Dendritic cell treated with granulocyte-macrophage colony-stimulating factor and Interleukin-4, amounts not matched to agents 40 ng/mL and 50 ng/mL, for 4 days (primary cell): ENCODE results near the gene VSTM2L.

ENCODE experiments used
- H3K27ac Mint-ChIP-seq: one replicate; pipeline ENCODE4 v1.8.0; 2022; ENCODE audit warnings: mild to moderate bottlenecking, mixed read lengths
- H3K27me3 Mint-ChIP-seq: one replicate; pipeline ENCODE4 v1.8.0; 2022; ENCODE audit warnings: mild to moderate bottlenecking, mixed read lengths
- H3K36me3 Mint-ChIP-seq: one replicate; pipeline ENCODE4 v1.8.0; 2022; ENCODE audit warnings: low read depth, mixed read lengths
- H3K4me1 Mint-ChIP-seq: one replicate; pipeline ENCODE4 v1.8.0; 2022; ENCODE audit warnings: low read depth, mixed read lengths
- H3K4me3 Mint-ChIP-seq: one replicate; pipeline ENCODE4 v1.8.0; 2022; ENCODE audit warnings: mild to moderate bottlenecking, moderate library complexity, mixed read lengths
- H3K9me3 Mint-ChIP-seq: one replicate; pipeline ENCODE4 v1.8.0; 2022; ENCODE audit warnings: mixed read lengths
- intact Hi-C: fragments of 100-400 bp; cut with micrococcal nuclease; formaldehyde crosslinking; loops from one replicate; pipeline ENCODE4 v1.15.0; 2022

Gene VSTM2L

DNA sequence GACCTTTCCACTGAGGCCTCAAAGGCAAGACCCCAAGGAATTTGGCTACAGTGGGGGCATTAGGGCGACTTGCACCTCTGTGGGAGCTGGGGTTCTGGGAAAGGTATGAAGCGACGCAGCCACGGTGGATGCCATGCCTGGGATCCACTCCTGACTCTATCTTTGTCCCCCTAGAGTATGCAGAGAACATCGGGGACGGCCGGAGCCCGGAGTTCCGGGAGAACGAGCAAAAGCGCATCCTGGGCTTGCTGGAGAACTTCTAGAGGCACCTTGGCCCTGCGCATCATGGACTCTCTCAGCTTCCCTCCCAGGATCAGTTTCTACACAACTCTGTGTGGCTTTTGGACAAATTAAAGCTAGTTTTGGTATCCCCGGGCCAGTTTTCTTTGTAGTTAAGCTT, 31.2 kb upstream of the VSTM2L start:
- intact Hi-C loops = no loop called here
- Mint-ChIP-seq H3K9me3 (no peaks in the 10 kb centered on the region), H3K36me3 (peaks cover 68% of the 10 kb centered on the region), H3K27ac (no peak overlapping the region), H3K4me3 (no peak overlapping the region), H3K27me3 (no peaks in the 10 kb centered on the region), H3K4me1 (peaks cover 20% of the 10 kb centered on the region)

DNA sequence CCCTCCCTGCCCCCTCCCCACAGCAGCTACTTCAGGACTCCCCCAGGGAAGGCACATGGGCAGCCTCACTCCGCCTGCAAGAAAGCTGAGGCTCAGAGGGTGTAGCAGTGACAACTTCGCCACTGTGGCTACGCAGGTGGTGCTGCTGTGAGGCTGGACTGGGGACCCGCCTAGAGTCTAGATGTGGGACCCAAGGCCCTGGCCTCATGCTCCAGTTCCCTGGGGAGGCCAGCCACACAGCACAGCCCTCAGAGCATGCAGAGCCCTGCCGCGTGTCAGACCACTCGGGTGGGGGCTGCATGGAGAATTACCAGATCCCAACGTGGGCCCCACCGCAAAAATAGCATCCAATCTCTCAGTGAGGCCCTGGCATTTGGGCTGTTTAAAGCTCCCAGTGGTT, 30.8 kb upstream of the VSTM2L start:
- Mint-ChIP-seq H3K36me3 (peaks cover 64% of the 10 kb centered on the region), H3K4me1 (peaks cover 20% of the 10 kb centered on the region)
- intact Hi-C loops = no loop called here

GRCh38 chr20:37873884-37874283, 29.0 kb upstream of the VSTM2L start:
- H3K27ac Mint-ChIP-seq = no peak overlapping the region
- H3K36me3 Mint-ChIP-seq = peaks cover 57% of the 10 kb centered on the region
- H3K4me3 Mint-ChIP-seq = no peak overlapping the region
- intact Hi-C loops = no loop called here
- H3K4me1 Mint-ChIP-seq = peaks cover 14% of the 10 kb centered on the region
- no peaks in the 10 kb centered on the region for H3K9me3 Mint-ChIP-seq
- no peaks in the 10 kb centered on the region for H3K27me3 Mint-ChIP-seq

More for the DNA sequence above, 30.8 kb upstream of the VSTM2L start:
- Mint-ChIP-seq H3K27ac (no peak overlapping the region), H3K9me3 (no peaks in the 10 kb centered on the region), H3K4me3 (no peak overlapping the region), H3K27me3 (no peaks in the 10 kb centered on the region)

DNA sequence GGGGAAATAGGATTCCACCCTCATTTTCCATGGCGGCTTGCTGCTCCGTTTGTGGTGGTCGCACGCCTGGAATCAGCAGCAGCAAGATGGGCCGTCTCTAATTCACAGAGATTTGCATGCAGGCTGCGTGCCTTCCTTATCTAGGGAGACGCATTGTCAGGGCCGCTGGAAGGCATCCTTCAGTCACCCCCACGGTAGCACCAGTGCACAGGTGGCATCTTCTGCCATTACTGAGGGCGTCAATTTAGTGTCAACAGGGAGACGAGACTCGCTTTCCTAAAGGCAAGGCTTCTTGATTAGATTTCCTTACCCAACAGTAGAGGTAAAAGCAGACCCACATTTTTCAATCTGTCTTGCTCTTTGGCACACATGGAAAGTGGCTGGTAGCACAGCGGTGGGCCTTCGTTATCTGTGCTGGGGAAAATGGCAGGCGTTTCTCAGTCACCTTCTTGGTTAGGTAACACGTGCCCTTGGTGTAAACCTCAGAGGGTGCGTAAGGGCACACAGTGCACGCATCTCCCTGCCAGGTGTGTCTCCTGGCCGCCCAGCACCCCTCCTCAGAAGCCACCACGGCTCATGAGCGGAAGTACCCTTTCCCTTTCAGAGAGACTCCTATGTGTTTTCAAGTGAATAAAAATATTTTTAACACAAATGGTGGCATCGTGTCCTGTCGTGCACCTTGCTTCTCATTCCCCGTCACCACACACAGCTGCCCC, 27.3 kb upstream of the VSTM2L start:
- H3K27me3 Mint-ChIP-seq = no peaks in the 10 kb centered on the region
- H3K27ac Mint-ChIP-seq = no peak overlapping the region
- no peak overlapping the region for H3K4me3 Mint-ChIP-seq
- H3K4me1 Mint-ChIP-seq = no peaks in the 10 kb centered on the region
- no peaks in the 10 kb centered on the region for H3K9me3 Mint-ChIP-seq
- intact Hi-C loops = no loop called here
- H3K36me3 Mint-ChIP-seq = peaks cover 42% of the 10 kb centered on the region

DNA sequence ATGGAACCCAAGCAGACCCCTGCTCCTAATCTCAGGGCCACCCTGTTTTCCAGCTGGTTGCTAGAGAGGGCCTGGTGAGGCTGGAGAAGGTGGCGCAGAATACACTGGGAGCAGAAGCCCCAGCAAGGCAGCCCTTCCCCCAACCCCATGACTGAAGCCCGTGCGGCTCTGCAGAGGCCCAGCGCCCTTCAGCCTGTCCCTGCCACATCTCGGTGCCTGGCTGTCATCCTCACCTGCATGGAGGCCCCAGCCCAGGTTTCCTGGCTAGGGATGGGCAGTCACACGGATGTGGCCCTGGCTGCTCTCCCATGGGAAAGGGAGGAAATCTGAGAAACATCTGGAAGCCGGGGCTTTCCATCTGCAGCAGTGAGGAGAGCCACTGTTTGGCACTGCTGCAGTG, 26.1 kb upstream of the VSTM2L start:
- Mint-ChIP-seq H3K9me3 (no peaks in the 10 kb centered on the region), H3K4me1 (no peaks in the 10 kb centered on the region), H3K27me3 (no peaks in the 10 kb centered on the region), H3K36me3 (peaks cover 29% of the 10 kb centered on the region), H3K4me3 (no peak overlapping the region), H3K27ac (no peak overlapping the region)
- intact Hi-C loops = no loop called here

- Mint-ChIP-seq H3K27me3 (peaks cover under 1% of the 10 kb centered on the region), H3K4me3 (no peak overlapping the region), H3K9me3 (no peaks in the 10 kb centered on the region), H3K4me1 (no peaks in the 10 kb centered on the region), H3K36me3 (peaks cover 17% of the 10 kb centered on the region), H3K27ac (no peak overlapping the region)
- intact Hi-C loops = no loop called here
These were observed 24.8 kb upstream of the VSTM2L start for GRCh38 chr20:37877832-37878772.

DNA sequence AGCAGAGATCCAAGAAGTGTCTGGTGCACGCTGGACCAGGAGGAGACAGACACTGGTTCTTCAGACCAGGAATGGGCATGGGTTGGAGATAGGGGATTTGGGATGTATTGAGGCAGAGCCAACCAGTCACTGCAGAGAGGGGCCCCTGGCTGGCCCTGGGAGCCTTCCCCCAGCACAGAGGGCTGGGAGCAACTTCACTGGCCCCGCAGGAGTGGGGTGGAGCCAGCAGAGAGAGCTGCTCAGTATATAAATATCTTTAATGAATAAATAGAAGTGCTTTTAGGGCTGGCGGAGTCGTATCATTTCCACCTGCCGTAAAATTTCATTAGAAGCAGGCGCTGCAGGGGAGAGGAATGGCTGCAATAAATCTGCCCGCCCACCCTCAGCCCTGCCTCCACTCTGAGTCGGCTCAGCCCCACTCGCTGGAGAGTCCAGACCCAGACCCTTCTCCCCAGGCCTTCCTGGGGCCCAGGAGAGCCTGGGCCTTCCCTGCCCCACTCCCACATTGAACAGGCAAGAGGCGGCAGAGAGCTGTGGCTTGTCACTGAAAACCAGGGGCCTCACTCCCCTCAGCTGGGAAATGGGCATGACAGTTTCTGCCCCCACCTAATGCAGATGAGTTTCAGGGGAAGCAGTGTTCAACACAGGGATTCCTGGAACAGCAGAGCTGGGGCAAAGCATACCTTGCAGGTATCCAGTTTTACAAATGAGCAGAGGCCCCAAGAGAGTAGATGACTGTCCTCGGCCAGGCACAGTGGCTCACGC, 23.9 kb upstream of the VSTM2L start:
- peaks cover 2% of the 10 kb centered on the region for H3K27me3 Mint-ChIP-seq
- H3K27ac Mint-ChIP-seq = no peak overlapping the region
- peaks cover 8% of the 10 kb centered on the region for H3K36me3 Mint-ChIP-seq
- no peaks in the 10 kb centered on the region for H3K9me3 Mint-ChIP-seq
- no peak overlapping the region for H3K4me3 Mint-ChIP-seq
- intact Hi-C loops = no loop called here
- H3K4me1 Mint-ChIP-seq = no peaks in the 10 kb centered on the region

- Mint-ChIP-seq H3K4me1 (no peaks in the 10 kb centered on the region), H3K36me3 (no peaks in the 10 kb centered on the region), H3K9me3 (no peaks in the 10 kb centered on the region), H3K27ac (no peak overlapping the region), H3K27me3 (peaks cover 2% of the 10 kb centered on the region), H3K4me3 (no peak overlapping the region)
- intact Hi-C loops = no loop called here
These were observed 23.1 kb upstream of the VSTM2L start for GRCh38 chr20:37879843-37880242.

- H3K27ac Mint-ChIP-seq = no peak overlapping the region
- intact Hi-C loops = no loop called here
- H3K4me3 Mint-ChIP-seq = no peak overlapping the region
- H3K36me3 Mint-ChIP-seq = no peaks in the 10 kb centered on the region
- peaks cover 2% of the 10 kb centered on the region for H3K27me3 Mint-ChIP-seq
- H3K4me1 Mint-ChIP-seq = no peaks in the 10 kb centered on the region
- no peaks in the 10 kb centered on the region for H3K9me3 Mint-ChIP-seq
These were observed 22.0 kb upstream of the VSTM2L start for GRCh38 chr20:37880726-37881591.

GRCh38 chr20:37881601-37882343, 21.2 kb upstream of the VSTM2L start:
- H3K27ac Mint-ChIP-seq = no peak overlapping the region
- no peak overlapping the region for H3K4me3 Mint-ChIP-seq
- H3K27me3 Mint-ChIP-seq = peaks cover 2% of the 10 kb centered on the region
- intact Hi-C loops = no loop called here
- no peaks in the 10 kb centered on the region for H3K9me3 Mint-ChIP-seq
- no peaks in the 10 kb centered on the region for H3K36me3 Mint-ChIP-seq
- H3K4me1 Mint-ChIP-seq = no peaks in the 10 kb centered on the region

GRCh38 chr20:37882961-37883712, 19.8 kb upstream of the VSTM2L start:
- Mint-ChIP-seq H3K36me3 (no peaks in the 10 kb centered on the region), H3K4me3 (no peak overlapping the region), H3K9me3 (no peaks in the 10 kb centered on the region), H3K27ac (no peak overlapping the region), H3K27me3 (peaks cover 2% of the 10 kb centered on the region), H3K4me1 (no peaks in the 10 kb centered on the region)
- intact Hi-C loops = no loop called here

- Mint-ChIP-seq H3K27ac (no peak overlapping the region), H3K4me1 (no peaks in the 10 kb centered on the region), H3K27me3 (peaks cover 2% of the 10 kb centered on the region), H3K36me3 (no peaks in the 10 kb centered on the region), H3K9me3 (no peaks in the 10 kb centered on the region), H3K4me3 (no peak overlapping the region)
- intact Hi-C loops = no loop called here
These were observed 17.9 kb upstream of the VSTM2L start for GRCh38 chr20:37885042-37885441.
